Measurements from ENCODE around the gene MISP3.
A peak's percentile ranks its signal among the peaks of the same experiment; 100 is the strongest.
"Not testable (repeated sequence)": the region's sequence is repeated elsewhere in the genome, so short reads cannot be mapped to it uniquely, and the experiment has no call there.

Gene MISP3

GRCh38 chr19:14050961-14051360, 21.6 kb upstream of the MISP3 start:
- not testable (repeated sequence) for H3K27ac ChIP-seq
- TF ChIP-seq, protein P1, sequence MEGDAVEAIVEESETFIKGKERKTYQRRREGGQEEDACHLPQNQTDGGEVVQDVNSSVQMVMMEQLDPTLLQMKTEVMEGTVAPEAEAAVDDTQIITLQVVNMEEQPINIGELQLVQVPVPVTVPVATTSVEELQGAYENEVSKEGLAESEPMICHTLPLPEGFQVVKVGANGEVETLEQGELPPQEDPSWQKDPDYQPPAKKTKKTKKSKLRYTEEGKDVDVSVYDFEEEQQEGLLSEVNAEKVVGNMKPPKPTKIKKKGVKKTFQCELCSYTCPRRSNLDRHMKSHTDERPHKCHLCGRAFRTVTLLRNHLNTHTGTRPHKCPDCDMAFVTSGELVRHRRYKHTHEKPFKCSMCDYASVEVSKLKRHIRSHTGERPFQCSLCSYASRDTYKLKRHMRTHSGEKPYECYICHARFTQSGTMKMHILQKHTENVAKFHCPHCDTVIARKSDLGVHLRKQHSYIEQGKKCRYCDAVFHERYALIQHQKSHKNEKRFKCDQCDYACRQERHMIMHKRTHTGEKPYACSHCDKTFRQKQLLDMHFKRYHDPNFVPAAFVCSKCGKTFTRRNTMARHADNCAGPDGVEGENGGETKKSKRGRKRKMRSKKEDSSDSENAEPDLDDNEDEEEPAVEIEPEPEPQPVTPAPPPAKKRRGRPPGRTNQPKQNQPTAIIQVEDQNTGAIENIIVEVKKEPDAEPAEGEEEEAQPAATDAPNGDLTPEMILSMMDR (conservative IDR thresholded peaks at IDR 0.05) = 0 out of 2 replicates have a peak, but pooled peaks have one; percentile 5

GRCh38 chr19:14051980-14052379, 20.6 kb upstream of the MISP3 start:
- H3K27ac ChIP-seq = no peak overlapping the region
- TF ChIP-seq, protein P1 (conservative IDR thresholded peaks at IDR 0.05) = no peak

DNA sequence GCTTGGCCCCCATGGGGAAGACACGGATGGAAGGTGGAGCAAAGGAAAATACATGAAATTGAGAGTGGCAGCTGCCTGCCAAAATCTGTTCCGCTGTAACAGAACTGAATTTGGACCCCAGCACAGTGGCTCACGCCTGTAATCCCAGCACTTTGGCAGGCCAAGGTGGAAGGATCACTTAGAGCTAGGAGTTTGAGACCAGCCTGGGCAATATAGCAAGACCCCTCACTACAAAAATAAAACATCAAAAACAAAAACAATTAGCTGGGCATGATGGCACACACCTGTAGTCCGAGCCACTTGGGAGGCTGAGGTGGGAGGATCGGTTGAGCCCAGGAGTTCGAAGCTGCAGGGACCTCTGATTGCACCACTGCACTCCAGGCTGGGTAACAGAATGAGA, 20.1 kb upstream of the MISP3 start:
- no peak overlapping the region for H3K27ac ChIP-seq
- TF ChIP-seq, protein P1 (conservative IDR thresholded peaks at IDR 0.05) = no peak

DNA sequence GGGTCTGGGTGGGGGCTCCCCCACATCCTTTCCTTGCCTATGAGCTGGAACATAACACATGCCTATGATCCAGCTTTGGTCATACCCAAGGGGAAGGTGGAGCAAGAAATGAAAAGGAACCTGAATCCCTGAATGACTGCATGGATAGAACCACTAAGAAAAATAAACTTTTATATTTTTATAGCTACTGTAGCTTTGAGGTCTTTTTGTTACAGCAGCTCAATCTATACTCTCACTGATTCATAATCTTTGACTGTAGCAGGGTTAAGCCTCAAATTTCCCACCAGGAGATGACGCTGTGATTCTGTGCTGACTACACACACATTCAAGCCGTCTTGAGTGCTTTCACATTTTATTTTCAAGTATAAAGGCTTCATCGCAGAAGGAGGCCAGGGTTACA, 19.6 kb upstream of the MISP3 start:
- H3K27ac ChIP-seq = no peak overlapping the region
- TF ChIP-seq, protein P1 (conservative IDR thresholded peaks at IDR 0.05) = no peak

DNA sequence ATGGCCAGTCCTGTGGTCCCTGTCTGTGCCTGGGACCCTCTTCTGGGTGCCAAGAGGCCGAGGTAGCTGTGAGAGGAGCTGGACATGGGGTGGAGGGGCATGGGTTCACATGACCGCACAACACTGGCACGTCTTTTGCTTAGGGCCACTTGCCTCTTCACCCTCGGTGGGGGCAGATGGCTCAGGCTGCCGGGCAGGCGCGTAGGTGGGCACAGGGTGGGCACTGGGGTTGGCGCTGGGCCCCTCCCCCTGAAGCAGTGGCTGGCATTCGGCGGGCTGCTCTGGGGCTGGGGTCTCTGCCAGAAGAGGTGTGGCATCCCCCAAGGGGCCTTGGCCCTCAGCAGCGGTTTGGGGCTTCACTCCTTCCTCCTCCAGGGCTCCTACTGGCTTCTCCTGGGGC, 19.1 kb upstream of the MISP3 start:
- H3K27ac ChIP-seq = no peak overlapping the region
- TF ChIP-seq, protein P1 (conservative IDR thresholded peaks at IDR 0.05) = no peak

- TF ChIP-seq, protein P1 (conservative IDR thresholded peaks at IDR 0.05) = no peak
- no peak overlapping the region for H3K27ac ChIP-seq
Measured at GRCh38 chr19:14054099-14054498, 18.5 kb upstream of the MISP3 start.

DNA sequence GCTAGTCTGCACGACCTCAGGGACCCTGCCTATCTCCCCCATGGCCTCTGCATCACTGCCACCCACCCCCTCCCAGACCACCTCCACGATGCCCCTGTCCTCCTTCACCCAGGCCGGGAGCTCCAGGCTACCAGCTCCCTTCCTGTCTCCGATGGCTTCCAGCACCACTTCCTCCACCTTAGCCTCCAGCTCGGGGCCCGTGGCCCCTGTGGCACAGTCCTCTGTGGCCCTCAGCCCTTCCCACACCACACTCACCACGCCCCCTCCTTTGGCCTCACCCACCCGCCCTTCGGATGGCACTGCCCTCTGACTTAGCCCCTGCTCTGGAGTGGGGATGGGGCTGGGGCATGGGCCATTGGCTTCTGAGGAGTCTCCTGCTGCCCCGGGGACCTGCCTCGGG, 17.9 kb upstream of the MISP3 start:
- TF ChIP-seq, protein P1 (conservative IDR thresholded peaks at IDR 0.05) = no peak
- H3K27ac ChIP-seq = no peak overlapping the region

GRCh38 chr19:14055396-14055795, 17.2 kb upstream of the MISP3 start:
- TF ChIP-seq, protein P1 (conservative IDR thresholded peaks at IDR 0.05) = no peak

More at GRCh38 chr19:14055396-14055795, 17.2 kb upstream of the MISP3 start:
- no peak overlapping the region for H3K27ac ChIP-seq
